SU-DHL-6 (cell line): ENCODE data around the gene DOK6.

Experiments
- CTCF ChIP-seq: fragments of 200-600 bp; sonication (generic); IDR thresholded peaks from one replicate; pipeline ENCODE4 v1.5.1; 2017; ENCODE audit warnings: antibody characterized with exemption, mild to moderate bottlenecking, low read length, moderate library complexity; ENCODE audit not compliant: insufficient read depth, poor library complexity, severe bottlenecking
- EZH2phosphoT487 ChIP-seq: fragments of 200-600 bp; sonication (generic), shearing (Covaris generic); conservative IDR thresholded peaks from 2 replicates; pipeline ENCODE4 v1.6.1; 2018; ENCODE audit warnings: mild to moderate bottlenecking, antibody characterized with exemption, low read length, moderate library complexity, mixed read lengths

- no peak for TF ChIP-seq CTCF
- no peak for TF ChIP-seq EZH2phosphoT487
These were observed 496.9 kb downstream of the DOK6 start for GRCh38 chr18:69897397-69898108.
